PFSK-1 (cell line): ENCODE measurements around the gene YARS1.

Experiments
- FOXP2 ChIP-seq: optimal IDR thresholded peaks from 2 replicates; pipeline ENCODE3; 2011; ENCODE audit warnings: borderline replicate concordance, control low read depth, inconsistent platforms; ENCODE audit not compliant: insufficient read depth; ENCODE audit errors: extremely low read length, extremely low read depth
- POLR2AphosphoS5 ChIP-seq: IDR thresholded peaks from 2 replicates; pipeline ENCODE4 v1.6.1; 2012; ENCODE audit warnings: low read depth, mild to moderate bottlenecking, control low read depth, low read length, moderate library complexity
- SIN3A ChIP-seq: IDR thresholded peaks from 2 replicates; pipeline ENCODE4 v1.6.1; 2012; ENCODE audit warnings: mild to moderate bottlenecking, low read length, moderate library complexity, borderline replicate concordance; ENCODE audit not compliant: insufficient read depth
- TAF1 ChIP-seq: IDR thresholded peaks from 2 replicates; pipeline ENCODE4 v1.6.1; 2012; ENCODE audit warnings: low read length, control low read depth, borderline replicate concordance; ENCODE audit not compliant: insufficient read depth
- TF ChIP-seq, protein P1 (sequence below), 2 experiments: IDR thresholded peaks; 2 replicates each; pipeline versions ENCODE4 v1.6.1 to v1.8.0; 2011 to 2012; ENCODE audit warnings: low read depth in 2 of 2, low read length in 2 of 2, control low read depth in 1 of 2, inconsistent platforms in 1 of 2, mild to moderate bottlenecking in 1 of 2, moderate library complexity in 1 of 2; ENCODE audit not compliant: insufficient read depth in 1 of 2

DNA sequence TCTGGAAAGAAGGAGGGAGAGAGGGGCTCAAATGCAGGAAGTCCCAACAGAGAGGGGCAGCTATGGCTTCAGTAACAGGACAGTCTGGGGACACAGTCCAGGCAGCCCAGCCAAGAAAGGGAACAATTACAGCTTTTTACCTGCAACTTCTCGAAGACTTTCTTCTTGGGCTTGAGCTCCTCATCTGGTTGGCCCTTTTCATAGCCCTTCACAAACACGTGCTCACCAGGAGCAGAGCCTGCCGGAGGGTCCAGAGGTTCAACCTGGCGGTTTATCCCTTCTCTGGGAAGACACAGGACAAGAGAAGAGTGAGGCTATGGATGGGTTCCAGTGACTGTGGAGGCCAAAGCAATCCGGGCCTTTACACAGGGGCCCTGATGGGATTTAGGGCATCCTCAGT is 37.9 kb downstream of the YARS1 start:
- no peak for TF ChIP-seq SIN3A
- no peak for TF ChIP-seq POLR2AphosphoS5
- TF ChIP-seq TAF1 = no peak
- TF ChIP-seq, protein P1, sequence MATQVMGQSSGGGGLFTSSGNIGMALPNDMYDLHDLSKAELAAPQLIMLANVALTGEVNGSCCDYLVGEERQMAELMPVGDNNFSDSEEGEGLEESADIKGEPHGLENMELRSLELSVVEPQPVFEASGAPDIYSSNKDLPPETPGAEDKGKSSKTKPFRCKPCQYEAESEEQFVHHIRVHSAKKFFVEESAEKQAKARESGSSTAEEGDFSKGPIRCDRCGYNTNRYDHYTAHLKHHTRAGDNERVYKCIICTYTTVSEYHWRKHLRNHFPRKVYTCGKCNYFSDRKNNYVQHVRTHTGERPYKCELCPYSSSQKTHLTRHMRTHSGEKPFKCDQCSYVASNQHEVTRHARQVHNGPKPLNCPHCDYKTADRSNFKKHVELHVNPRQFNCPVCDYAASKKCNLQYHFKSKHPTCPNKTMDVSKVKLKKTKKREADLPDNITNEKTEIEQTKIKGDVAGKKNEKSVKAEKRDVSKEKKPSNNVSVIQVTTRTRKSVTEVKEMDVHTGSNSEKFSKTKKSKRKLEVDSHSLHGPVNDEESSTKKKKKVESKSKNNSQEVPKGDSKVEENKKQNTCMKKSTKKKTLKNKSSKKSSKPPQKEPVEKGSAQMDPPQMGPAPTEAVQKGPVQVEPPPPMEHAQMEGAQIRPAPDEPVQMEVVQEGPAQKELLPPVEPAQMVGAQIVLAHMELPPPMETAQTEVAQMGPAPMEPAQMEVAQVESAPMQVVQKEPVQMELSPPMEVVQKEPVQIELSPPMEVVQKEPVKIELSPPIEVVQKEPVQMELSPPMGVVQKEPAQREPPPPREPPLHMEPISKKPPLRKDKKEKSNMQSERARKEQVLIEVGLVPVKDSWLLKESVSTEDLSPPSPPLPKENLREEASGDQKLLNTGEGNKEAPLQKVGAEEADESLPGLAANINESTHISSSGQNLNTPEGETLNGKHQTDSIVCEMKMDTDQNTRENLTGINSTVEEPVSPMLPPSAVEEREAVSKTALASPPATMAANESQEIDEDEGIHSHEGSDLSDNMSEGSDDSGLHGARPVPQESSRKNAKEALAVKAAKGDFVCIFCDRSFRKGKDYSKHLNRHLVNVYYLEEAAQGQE (IDR thresholded peaks at IDR 0.05; ENCODE audit: insufficient read depth in 1 of 2, low read depth in 2 of 2, low read length in 2 of 2) = no peak
- no peak for TF ChIP-seq FOXP2
